Stimulated activated CD8-positive, alpha-beta memory T cell treated with anti-CD3 and anti-CD28 coated beads, Interleukin-7, amount 100 ng/mL, for 24 hours (primary cell): ENCODE results near the gene KIF5A.

ENCODE experiments used
- DNase-seq: peaks from one replicate; pipeline ENCODE4 v3.0.0-alpha.2; 2020; ENCODE audit warnings: low read depth

The KIF5A gene

GRCh38 chr12:57632073-57632957, 82.5 kb downstream of the KIF5A start:
- DNase-seq, result no peak

GRCh38 chr12:57632958-57633840, 83.4 kb downstream of the KIF5A start, which contains the start of gene B4GALNT1:
Gene B4GALNT1 (minus strand): TSS chr12:57633201. CDS start chr12:57632132, 1,069 bp downstream.
- DNase-seq, result no peak
